ENCODE data around the gene SRP14. TPM values are rescaled to one million over a fixed set of nuclear protein-coding genes. Genes with fewer than 3 reads are reported as not detected.

SRP14 gene
- total and polyA plus RNA-seq, 3 donors from 2014 or later: 277 to 410 (median 359) TPM

DNA sequence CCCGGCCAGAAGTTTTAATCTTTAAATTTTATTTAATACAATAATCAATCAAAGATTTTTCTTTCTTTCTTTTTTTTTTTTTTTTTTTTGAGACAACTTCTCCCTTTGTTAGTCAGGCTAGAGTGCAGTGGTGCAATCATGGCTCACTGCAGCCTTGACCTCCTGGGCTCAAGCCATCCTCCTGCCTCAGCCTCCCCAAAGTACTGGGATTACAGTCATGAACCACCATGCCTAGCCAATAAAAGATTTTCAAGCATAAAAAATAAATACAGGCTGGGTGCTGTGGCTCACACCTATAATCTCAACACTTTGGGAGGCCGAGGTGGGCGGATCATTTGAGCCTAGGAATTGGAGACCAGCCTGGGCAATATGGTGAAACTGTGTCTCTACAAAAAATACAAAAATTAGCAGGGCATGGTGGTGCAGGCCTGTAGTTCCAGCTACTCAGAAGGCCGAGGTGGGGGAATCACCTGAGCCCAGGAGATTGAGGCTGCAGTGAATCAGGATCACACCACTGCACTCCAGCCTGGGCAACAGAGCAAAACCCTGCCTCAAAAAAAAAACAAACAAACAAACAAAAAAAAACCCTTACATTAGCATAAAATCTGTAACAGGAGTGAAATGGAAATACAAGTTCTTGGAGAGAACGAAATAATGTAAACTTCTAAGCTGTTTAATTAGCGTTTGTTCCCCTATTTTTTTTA, 29.1 kb upstream of the SRP14 start:
- Histone ChIP-seq H3K27ac (no peak overlapping the region), H3K27me3 (no peaks in the 10 kb centered on the region), H3K36me3 (ENCODE audit: low read depth, missing control alignments) (no peaks in the 10 kb centered on the region), H3K4me3 (no peak overlapping the region), H3K4me1 (peaks cover 19% of the 10 kb centered on the region), H3K9me3 (no peaks in the 10 kb centered on the region)
- no peak for TF ChIP-seq POLR2A (IDR thresholded peaks at IDR 0.05)
- TF ChIP-seq, protein P1, sequence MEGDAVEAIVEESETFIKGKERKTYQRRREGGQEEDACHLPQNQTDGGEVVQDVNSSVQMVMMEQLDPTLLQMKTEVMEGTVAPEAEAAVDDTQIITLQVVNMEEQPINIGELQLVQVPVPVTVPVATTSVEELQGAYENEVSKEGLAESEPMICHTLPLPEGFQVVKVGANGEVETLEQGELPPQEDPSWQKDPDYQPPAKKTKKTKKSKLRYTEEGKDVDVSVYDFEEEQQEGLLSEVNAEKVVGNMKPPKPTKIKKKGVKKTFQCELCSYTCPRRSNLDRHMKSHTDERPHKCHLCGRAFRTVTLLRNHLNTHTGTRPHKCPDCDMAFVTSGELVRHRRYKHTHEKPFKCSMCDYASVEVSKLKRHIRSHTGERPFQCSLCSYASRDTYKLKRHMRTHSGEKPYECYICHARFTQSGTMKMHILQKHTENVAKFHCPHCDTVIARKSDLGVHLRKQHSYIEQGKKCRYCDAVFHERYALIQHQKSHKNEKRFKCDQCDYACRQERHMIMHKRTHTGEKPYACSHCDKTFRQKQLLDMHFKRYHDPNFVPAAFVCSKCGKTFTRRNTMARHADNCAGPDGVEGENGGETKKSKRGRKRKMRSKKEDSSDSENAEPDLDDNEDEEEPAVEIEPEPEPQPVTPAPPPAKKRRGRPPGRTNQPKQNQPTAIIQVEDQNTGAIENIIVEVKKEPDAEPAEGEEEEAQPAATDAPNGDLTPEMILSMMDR (IDR thresholded peaks at IDR 0.05): no peak
- intact Hi-C loops (cut with DNase I; ENCODE audit: low total_unique reads): no loop called here
- 87 to 89% methylated on average over 6 of the region's 6 CpGs for WGBS, 2 donors
- no peak for DNase-seq

DNA sequence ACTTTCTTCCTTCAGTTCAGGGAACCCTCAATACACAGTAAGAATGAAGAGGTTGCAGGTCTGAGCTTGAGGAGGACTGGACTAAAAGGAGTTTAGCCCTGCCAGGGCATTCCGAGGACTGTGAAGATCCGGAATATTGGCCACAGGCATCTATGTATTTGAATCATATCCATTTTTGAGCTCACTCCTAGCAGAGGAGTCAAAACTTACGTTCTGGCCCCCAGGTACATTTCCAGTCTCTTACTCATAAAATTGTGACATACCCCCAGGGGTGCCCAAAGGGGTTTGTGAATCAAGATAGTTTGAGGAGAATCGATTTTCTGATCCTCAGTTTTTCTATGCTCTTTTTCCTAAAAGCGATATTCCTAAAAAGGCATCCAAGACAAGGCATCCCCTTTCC, 27.6 kb upstream of the SRP14 start:
- intact Hi-C loops (cut with DNase I; ENCODE audit: low total_unique reads): no loop called here
- no peak for DNase-seq
- no peak overlapping the region for H3K4me3 ChIP-seq
- H3K4me1 ChIP-seq: peaks cover 19% of the 10 kb centered on the region
- H3K9me3 ChIP-seq: no peaks in the 10 kb centered on the region
- H3K27me3 ChIP-seq: no peaks in the 10 kb centered on the region
- WGBS, 2 donors: 92 to 94% methylated on average over 5 of the region's 5 CpGs
- no peak for TF ChIP-seq POLR2A (IDR thresholded peaks at IDR 0.05)
- TF ChIP-seq, protein P1 (IDR thresholded peaks at IDR 0.05): no peak
- no peak overlapping the region for H3K27ac ChIP-seq
- H3K36me3 ChIP-seq (ENCODE audit: low read depth, missing control alignments): no peaks in the 10 kb centered on the region

GRCh38 chr15:40065166-40065565, 26.2 kb upstream of the SRP14 start:
- H3K4me1 ChIP-seq: peaks cover 18% of the 10 kb centered on the region
- no peak overlapping the region for H3K27ac ChIP-seq
- no peaks in the 10 kb centered on the region for H3K36me3 ChIP-seq (ENCODE audit: low read depth, missing control alignments)
- H3K9me3 ChIP-seq: no peaks in the 10 kb centered on the region
- no peak for DNase-seq
- H3K27me3 ChIP-seq: no peaks in the 10 kb centered on the region
- intact Hi-C loops (cut with DNase I; ENCODE audit: low total_unique reads): no loop called here
- 88 to 89% methylated on average over 3 of the region's 3 CpGs for WGBS, 2 donors
- TF ChIP-seq, protein P1 (IDR thresholded peaks at IDR 0.05): no peak
- H3K4me3 ChIP-seq: no peak overlapping the region

- Histone ChIP-seq H3K9me3 (no peaks in the 10 kb centered on the region), H3K4me1 (peaks cover 10% of the 10 kb centered on the region), H3K27ac (no peak overlapping the region), H3K4me3 (no peak overlapping the region), H3K36me3 (ENCODE audit: low read depth, missing control alignments) (no peaks in the 10 kb centered on the region), H3K27me3 (no peaks in the 10 kb centered on the region)
- intact Hi-C loops (cut with DNase I; ENCODE audit: low total_unique reads): no loop called here
- DNase-seq: no peak
- 91 to 93% methylated on average over 7 to 8 of the region's 8 CpGs for WGBS, 2 donors
- TF ChIP-seq POLR2A (IDR thresholded peaks at IDR 0.05): no peak
- TF ChIP-seq, protein P1 (IDR thresholded peaks at IDR 0.05): no peak
These were observed 25.4 kb upstream of the SRP14 start for GRCh38 chr15:40064231-40064894.
